ENCODE measurements around the gene UBE2L3.
A peak's percentile ranks its signal among the peaks of the same experiment; 100 is the strongest.

The UBE2L3 gene

DNA sequence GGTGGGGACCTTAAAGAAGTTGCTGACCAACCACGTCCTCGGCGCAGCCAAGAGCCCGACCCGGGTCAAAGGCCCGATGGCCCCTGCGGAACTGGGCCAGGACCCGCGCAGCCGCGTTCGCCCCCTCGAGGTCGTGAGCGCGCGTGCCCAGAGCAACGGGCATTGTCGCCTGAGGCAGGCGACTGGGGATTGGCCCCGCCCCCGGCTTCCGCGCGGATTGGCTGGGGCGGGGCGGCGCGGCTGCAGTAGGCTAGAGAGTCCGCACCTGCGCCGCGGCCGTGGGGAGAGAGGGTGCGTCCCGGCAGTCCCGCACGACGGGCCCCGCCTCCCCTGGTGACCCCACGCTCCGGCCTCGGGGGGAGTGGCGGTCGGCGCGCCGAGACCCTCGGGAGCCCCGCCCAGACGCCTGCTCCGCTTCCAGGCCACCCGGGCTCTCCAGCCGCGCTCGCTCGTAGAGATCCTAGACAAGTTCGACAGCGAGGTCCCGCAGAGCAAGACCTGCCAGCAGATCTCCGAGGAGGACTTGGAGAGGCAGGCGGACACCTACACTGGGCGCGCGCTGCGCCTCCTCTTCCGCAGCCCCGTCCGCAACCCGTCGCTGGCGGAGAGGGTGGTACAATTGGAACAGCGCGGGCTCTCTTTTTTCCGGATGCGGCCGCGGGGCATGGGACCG, 90.0 kb downstream of the UBE2L3 start (continued):
- no peak for TF ChIP-seq ZNF571 (tag by site-specific recombination; IDR thresholded peaks at IDR 0.05)
- TF ChIP-seq, protein P1, sequence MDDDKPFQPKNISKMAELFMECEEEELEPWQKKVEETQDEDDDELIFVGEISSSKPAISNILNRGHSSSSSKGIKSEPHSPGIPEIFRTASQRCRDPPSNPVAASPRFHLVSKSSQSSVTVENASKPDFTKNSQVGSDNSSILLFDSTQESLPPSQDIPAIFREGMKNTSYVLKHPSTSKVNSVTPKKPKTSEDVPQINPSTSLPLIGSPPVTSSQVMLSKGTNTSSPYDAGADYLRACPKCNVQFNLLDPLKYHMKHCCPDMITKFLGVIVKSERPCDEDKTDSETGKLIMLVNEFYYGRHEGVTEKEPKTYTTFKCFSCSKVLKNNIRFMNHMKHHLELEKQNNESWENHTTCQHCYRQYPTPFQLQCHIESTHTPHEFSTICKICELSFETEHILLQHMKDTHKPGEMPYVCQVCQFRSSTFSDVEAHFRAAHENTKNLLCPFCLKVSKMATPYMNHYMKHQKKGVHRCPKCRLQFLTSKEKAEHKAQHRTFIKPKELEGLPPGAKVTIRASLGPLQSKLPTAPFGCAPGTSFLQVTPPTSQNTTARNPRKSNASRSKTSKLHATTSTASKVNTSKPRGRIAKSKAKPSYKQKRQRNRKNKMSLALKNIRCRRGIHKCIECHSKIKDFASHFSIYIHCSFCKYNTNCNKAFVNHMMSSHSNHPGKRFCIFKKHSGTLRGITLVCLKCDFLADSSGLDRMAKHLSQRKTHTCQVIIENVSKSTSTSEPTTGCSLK (tag by site-specific recombination; IDR thresholded peaks at IDR 0.05): no peak
- TF ChIP-seq, protein P2, sequence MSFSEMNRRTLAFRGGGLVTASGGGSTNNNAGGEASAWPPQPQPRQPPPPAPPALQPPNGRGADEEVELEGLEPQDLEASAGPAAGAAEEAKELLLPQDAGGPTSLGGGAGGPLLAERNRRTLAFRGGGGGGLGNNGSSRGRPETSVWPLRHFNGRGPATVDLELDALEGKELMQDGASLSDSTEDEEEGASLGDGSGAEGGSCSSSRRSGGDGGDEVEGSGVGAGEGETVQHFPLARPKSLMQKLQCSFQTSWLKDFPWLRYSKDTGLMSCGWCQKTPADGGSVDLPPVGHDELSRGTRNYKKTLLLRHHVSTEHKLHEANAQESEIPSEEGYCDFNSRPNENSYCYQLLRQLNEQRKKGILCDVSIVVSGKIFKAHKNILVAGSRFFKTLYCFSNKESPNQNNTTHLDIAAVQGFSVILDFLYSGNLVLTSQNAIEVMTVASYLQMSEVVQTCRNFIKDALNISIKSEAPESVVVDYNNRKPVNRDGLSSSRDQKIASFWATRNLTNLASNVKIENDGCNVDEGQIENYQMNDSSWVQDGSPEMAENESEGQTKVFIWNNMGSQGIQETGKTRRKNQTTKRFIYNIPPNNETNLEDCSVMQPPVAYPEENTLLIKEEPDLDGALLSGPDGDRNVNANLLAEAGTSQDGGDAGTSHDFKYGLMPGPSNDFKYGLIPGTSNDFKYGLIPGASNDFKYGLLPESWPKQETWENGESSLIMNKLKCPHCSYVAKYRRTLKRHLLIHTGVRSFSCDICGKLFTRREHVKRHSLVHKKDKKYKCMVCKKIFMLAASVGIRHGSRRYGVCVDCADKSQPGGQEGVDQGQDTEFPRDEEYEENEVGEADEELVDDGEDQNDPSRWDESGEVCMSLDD (tag by site-specific recombination; IDR thresholded peaks at IDR 0.05): no peak
- no peak for TF ChIP-seq ZNF239 (tag by site-specific recombination; IDR thresholded peaks at IDR 0.05)
- TF ChIP-seq ZNF37A (tag by site-specific recombination; IDR thresholded peaks at IDR 0.05): no peak
- TF ChIP-seq ZNF629 (tag by site-specific recombination; IDR thresholded peaks at IDR 0.05): 0 out of 2 replicates have a peak, but pooled peaks have one; percentile 9
- TF ChIP-seq ZNF138 (tag by site-specific recombination; IDR thresholded peaks at IDR 0.05; ENCODE audit: borderline replicate concordance): no peak
- TF ChIP-seq, protein P3, sequence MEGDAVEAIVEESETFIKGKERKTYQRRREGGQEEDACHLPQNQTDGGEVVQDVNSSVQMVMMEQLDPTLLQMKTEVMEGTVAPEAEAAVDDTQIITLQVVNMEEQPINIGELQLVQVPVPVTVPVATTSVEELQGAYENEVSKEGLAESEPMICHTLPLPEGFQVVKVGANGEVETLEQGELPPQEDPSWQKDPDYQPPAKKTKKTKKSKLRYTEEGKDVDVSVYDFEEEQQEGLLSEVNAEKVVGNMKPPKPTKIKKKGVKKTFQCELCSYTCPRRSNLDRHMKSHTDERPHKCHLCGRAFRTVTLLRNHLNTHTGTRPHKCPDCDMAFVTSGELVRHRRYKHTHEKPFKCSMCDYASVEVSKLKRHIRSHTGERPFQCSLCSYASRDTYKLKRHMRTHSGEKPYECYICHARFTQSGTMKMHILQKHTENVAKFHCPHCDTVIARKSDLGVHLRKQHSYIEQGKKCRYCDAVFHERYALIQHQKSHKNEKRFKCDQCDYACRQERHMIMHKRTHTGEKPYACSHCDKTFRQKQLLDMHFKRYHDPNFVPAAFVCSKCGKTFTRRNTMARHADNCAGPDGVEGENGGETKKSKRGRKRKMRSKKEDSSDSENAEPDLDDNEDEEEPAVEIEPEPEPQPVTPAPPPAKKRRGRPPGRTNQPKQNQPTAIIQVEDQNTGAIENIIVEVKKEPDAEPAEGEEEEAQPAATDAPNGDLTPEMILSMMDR (tag by site-specific recombination; IDR thresholded peaks at IDR 0.05): peak; percentile 76
- no peak for TF ChIP-seq ZNF548 (tag by site-specific recombination; IDR thresholded peaks at IDR 0.05)
- TF ChIP-seq, protein P4, sequence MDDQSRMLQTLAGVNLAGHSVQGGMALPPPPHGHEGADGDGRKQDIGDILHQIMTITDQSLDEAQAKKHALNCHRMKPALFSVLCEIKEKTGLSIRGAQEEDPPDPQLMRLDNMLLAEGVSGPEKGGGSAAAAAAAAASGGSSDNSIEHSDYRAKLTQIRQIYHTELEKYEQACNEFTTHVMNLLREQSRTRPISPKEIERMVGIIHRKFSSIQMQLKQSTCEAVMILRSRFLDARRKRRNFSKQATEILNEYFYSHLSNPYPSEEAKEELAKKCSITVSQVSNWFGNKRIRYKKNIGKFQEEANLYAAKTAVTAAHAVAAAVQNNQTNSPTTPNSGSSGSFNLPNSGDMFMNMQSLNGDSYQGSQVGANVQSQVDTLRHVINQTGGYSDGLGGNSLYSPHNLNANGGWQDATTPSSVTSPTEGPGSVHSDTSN (CRISPR knock-in tag; IDR thresholded peaks at IDR 0.05): 0 out of 2 replicates have a peak, but pooled peaks have one; percentile 34
- no peak for TF ChIP-seq ZNF112 (tag by site-specific recombination; IDR thresholded peaks at IDR 0.05)
- no peak for TF ChIP-seq FEZF1 (tag by site-specific recombination; IDR thresholded peaks at IDR 0.05)
- TF ChIP-seq ZBTB21 (tag by site-specific recombination; IDR thresholded peaks at IDR 0.05): no peak
- no peak for TF ChIP-seq ZNF501 (tag by site-specific recombination; IDR thresholded peaks at IDR 0.05)
- 0 out of 2 replicates have a peak, but pooled peaks have one; percentile 23 for TF ChIP-seq SCRT2 (tag by site-specific recombination; IDR thresholded peaks at IDR 0.05)
- TF ChIP-seq SP7 (tag by site-specific recombination; IDR thresholded peaks at IDR 0.05): peak; percentile 46; the same call in 1 of the 2 replicates
- no peak for TF ChIP-seq ZNF202 (tag by site-specific recombination; IDR thresholded peaks at IDR 0.05; ENCODE audit: borderline replicate concordance)
- no peak for TF ChIP-seq ZNF626 (tag by site-specific recombination; IDR thresholded peaks at IDR 0.05)
- no peak for TF ChIP-seq ZFP41 (tag by site-specific recombination; IDR thresholded peaks at IDR 0.05; ENCODE audit: borderline replicate concordance)
- peak; percentile 26; the same call in 1 of the 2 replicates for TF ChIP-seq ZNF335 (tag by site-specific recombination; conservative IDR thresholded peaks at IDR 0.05)
- TF ChIP-seq, protein P5, sequence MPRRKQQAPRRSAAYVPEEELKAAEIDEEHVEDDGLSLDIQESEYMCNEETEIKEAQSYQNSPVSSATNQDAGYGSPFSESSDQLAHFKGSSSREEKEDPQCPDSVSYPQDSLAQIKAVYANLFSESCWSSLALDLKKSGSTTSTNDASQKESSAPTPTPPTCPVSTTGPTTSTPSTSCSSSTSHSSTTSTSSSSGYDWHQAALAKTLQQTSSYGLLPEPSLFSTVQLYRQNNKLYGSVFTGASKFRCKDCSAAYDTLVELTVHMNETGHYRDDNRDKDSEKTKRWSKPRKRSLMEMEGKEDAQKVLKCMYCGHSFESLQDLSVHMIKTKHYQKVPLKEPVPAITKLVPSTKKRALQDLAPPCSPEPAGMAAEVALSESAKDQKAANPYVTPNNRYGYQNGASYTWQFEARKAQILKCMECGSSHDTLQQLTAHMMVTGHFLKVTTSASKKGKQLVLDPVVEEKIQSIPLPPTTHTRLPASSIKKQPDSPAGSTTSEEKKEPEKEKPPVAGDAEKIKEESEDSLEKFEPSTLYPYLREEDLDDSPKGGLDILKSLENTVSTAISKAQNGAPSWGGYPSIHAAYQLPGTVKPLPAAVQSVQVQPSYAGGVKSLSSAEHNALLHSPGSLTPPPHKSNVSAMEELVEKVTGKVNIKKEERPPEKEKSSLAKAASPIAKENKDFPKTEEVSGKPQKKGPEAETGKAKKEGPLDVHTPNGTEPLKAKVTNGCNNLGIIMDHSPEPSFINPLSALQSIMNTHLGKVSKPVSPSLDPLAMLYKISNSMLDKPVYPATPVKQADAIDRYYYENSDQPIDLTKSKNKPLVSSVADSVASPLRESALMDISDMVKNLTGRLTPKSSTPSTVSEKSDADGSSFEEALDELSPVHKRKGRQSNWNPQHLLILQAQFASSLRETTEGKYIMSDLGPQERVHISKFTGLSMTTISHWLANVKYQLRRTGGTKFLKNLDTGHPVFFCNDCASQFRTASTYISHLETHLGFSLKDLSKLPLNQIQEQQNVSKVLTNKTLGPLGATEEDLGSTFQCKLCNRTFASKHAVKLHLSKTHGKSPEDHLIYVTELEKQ (tag by site-specific recombination; IDR thresholded peaks at IDR 0.05; ENCODE audit: borderline replicate concordance): 0 out of 2 replicates have a peak, but pooled peaks have one; percentile 17
- no peak for TF ChIP-seq ZNF776 (tag by site-specific recombination; IDR thresholded peaks at IDR 0.05; ENCODE audit: borderline replicate concordance)
- no peak; the same call in 1 of the 2 replicates for TF ChIP-seq KLF8 (tag by site-specific recombination; IDR thresholded peaks at IDR 0.05)
- TF ChIP-seq ZNF600 (tag by site-specific recombination; IDR thresholded peaks at IDR 0.05): no peak
- no peak for TF ChIP-seq YY2 (tag by site-specific recombination; IDR thresholded peaks at IDR 0.05)
- TF ChIP-seq KLF1 (tag by site-specific recombination; IDR thresholded peaks at IDR 0.05): peak; percentile 27; the same call in 1 of the 2 replicates
- no peak for TF ChIP-seq ZNF670 (tag by site-specific recombination; IDR thresholded peaks at IDR 0.05; ENCODE audit: low read depth)
- TF ChIP-seq ZNF341 (tag by site-specific recombination; IDR thresholded peaks at IDR 0.05; ENCODE audit: low read depth): peak; percentile 93
- TF ChIP-seq ZXDB (tag by site-specific recombination; IDR thresholded peaks at IDR 0.05): peak; percentile 79
- peak; percentile 91; the same call in 1 of the 2 replicates for TF ChIP-seq ZNF777 (tag by site-specific recombination; IDR thresholded peaks at IDR 0.05; ENCODE audit: borderline replicate concordance)

Measured in HEK293 (cell line).